HCT116 (cell line): ENCODE data around the gene RPTOR.

ENCODE experiments used
- EZH2 ChIP-seq: fragments of 200-600 bp; sonication (generic); IDR thresholded peaks from 2 replicates; pipeline ENCODE4 v1.6.1; 2017; ENCODE audit warnings: antibody characterized with exemption, mixed run types
- JUND ChIP-seq: IDR thresholded peaks from 2 replicates; pipeline ENCODE4 v1.6.1; 2012
- POLR2A ChIP-seq: IDR thresholded peaks from 2 replicates; pipeline ENCODE4 v1.7.0; 2011; ENCODE audit warnings: borderline replicate concordance; ENCODE audit not compliant: insufficient read depth, insufficient read length; ENCODE audit errors: extremely low read depth
- POLR2AphosphoS5 ChIP-seq: IDR thresholded peaks from 2 replicates; pipeline ENCODE4 v1.6.1; 2011; ENCODE audit warnings: mild to moderate bottlenecking, low read depth, low read length, moderate library complexity
- RAD21 ChIP-seq: IDR thresholded peaks from 2 replicates; pipeline ENCODE4 v1.6.1; 2012; ENCODE audit warnings: low read depth, mild to moderate bottlenecking
- YY1 ChIP-seq: IDR thresholded peaks from 2 replicates; pipeline ENCODE4 v1.6.1; 2011; ENCODE audit warnings: low read length, low read depth, moderate library complexity, mild to moderate bottlenecking; ENCODE audit not compliant: insufficient replicate concordance; ENCODE audit errors: extremely low read depth
- TF ChIP-seq, protein P1 (sequence below), 3 experiments: fragments of 200-600 bp in 1 of 3; sonication (generic) in 1 of 3; IDR thresholded peaks in 2 of 3; conservative IDR thresholded peaks in 1 of 3; 2 replicates each; pipeline ENCODE4 v1.5.1; 2012 to 2017; ENCODE audit warnings: low read depth in 2 of 3, low read length in 2 of 3, antibody characterized with exemption in 1 of 3, borderline replicate concordance in 1 of 3, control low read depth in 1 of 3, mild to moderate bottlenecking in 1 of 3, mixed read lengths in 1 of 3, mixed run types in 1 of 3, moderate library complexity in 1 of 3; ENCODE audit not compliant: insufficient read depth in 1 of 3
- TF ChIP-seq, protein P2 (sequence below): IDR thresholded peaks from 2 replicates; pipeline ENCODE4 v1.6.1; 2012

DNA sequence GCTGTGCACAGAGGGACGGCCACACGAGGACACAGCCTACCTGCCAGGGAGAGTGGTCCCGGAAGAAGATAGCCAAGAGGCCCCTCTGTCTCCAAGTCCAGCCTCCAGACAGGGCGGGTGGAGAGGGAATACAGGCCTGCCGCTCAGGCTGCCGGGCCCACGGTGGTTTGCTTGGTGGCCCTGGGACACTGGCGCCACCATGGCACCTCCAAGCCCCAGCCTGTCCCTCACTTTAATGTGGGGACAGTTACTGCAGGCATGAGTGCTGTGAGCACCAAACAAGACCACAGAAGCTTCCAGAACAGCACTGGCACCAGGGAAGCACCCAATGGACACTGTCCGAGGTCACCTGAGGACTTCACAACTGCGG is 425.0 kb downstream of the RPTOR start:
- TF ChIP-seq YY1 (no peak), RAD21 (no peak), POLR2A (no peak), JUND (no peak), POLR2AphosphoS5 (no peak), EZH2 (no peak)
- TF ChIP-seq, protein P1, sequence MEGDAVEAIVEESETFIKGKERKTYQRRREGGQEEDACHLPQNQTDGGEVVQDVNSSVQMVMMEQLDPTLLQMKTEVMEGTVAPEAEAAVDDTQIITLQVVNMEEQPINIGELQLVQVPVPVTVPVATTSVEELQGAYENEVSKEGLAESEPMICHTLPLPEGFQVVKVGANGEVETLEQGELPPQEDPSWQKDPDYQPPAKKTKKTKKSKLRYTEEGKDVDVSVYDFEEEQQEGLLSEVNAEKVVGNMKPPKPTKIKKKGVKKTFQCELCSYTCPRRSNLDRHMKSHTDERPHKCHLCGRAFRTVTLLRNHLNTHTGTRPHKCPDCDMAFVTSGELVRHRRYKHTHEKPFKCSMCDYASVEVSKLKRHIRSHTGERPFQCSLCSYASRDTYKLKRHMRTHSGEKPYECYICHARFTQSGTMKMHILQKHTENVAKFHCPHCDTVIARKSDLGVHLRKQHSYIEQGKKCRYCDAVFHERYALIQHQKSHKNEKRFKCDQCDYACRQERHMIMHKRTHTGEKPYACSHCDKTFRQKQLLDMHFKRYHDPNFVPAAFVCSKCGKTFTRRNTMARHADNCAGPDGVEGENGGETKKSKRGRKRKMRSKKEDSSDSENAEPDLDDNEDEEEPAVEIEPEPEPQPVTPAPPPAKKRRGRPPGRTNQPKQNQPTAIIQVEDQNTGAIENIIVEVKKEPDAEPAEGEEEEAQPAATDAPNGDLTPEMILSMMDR (IDR thresholded peaks at IDR 0.05 in 2 of 3, conservative IDR thresholded peaks at IDR 0.05 in 1 of 3; ENCODE audit: borderline replicate concordance in 1 of 3, insufficient read depth in 1 of 3, low read depth in 2 of 3, low read length in 2 of 3) = no peak
- TF ChIP-seq, protein P2, sequence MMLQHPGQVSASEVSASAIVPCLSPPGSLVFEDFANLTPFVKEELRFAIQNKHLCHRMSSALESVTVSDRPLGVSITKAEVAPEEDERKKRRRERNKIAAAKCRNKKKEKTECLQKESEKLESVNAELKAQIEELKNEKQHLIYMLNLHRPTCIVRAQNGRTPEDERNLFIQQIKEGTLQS = no peak
